Measurements from ENCODE around the gene VEGFB.

The VEGFB gene

DNA sequence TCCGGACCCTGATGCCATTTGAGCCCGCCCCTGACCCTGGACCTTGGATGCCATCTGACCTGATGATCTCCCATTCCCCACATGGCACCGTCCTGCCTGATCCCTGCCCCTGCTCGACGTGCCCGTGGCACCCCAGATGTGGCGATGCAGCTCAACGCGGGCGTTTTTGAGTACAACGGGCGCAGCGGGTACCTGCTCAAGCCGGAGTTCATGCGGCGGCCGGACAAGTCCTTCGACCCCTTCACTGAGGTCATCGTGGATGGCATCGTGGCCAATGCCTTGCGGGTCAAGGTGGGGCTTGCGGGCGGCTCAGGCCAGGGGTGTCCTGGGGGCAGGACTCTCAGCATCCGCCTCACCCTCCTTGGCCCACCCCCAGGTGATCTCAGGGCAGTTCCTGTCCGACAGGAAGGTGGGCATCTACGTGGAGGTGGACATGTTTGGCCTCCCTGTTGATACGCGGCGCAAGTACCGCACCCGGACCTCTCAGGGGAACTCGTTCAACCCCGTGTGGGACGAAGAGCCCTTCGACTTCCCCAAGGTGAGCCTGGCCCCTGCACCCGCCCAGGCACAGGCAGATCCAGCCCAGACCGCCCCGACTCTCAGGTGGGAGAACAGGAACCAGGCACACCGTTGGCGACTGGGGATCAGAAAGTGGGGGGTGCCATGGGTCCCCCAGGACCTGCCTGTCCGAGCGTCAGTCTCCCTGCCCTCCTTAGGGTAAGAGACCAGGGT is 28.1 kb downstream of the VEGFB start:
- DNase-seq (ENCODE audit: low read depth), result no peak

- DNase-seq (ENCODE audit: low read depth), result no peak
Observed at GRCh38 chr11:64263021-64263946, 28.9 kb downstream of the VEGFB start.

- DNase-seq (ENCODE audit: low read depth), result no peak
Observed at GRCh38 chr11:64263947-64264317, 29.5 kb downstream of the VEGFB start.

- DNase-seq (ENCODE audit: low read depth), result no peak
Observed at GRCh38 chr11:64264371-64264852, 30.0 kb downstream of the VEGFB start.

DNA sequence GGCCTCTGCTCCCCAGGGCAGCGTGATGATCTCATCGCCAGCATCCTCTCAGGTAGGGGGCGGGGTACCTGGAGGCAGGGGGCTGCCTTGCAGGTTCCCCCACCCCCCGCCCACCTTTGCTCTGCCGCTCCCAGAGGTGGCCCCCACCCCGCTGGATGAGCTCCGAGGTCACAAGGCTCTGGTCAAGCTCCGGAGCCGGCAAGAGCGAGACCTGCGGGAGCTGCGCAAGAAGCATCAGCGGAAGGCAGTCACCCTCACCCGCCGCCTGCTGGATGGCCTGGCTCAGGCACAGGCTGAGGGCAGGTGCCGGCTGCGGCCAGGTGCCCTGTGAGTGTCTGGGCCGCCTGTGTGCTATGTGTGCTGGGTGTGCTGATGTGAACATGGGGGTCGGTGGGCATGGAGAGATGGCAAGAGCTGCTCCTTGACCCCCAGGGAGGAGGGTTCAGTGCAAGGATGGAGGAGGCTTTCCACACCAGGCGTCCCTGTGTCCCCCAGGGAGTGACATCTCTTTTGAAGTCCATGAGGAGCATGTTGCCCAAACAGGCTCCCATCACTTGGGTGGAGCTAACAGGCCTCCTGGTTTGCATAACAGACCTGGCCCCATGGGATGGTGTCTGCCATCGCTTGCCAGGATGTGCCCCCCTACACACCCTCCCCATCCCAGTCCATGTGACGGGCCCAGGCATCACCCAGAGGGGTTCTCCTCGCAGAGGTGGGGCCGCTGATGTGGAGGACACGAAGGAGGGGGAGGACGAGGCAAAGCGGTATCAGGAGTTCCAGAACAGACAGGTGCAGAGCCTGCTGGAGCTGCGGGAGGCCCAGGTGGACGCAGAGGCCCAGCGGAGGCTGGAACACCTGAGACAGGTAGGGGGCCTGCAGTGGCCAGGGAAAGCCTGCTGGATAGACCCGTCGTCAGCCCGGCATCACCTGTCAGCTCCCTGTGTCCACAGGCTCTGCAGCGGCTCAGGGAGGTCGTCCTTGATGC is 31.1 kb downstream of the VEGFB start:
- DNase-seq (ENCODE audit: low read depth), result no peak

DNA sequence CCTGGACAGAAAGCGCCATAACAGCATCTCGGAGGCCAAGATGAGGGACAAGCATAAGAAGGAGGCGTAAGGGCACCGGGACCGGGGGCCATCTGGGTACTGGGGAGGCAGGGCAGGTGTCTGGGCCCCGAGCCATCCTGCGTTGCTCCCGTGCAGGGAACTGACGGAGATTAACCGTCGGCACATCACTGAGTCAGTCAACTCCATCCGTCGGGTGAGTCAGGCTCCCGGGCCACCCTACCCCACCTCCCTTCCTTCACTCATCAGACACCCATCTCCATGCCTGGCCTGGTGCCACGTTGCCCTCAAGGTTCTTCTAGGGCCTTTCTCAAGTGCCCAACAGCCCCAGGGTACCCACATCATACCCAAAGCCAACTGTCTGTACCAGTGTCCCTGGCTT is 32.0 kb downstream of the VEGFB start:
- no peak for DNase-seq (ENCODE audit: low read depth)

GRCh38 chr11:64267207-64267945 is 33.0 kb downstream of the VEGFB start:
- no peak for DNase-seq (ENCODE audit: low read depth)

- no peak for DNase-seq (ENCODE audit: low read depth)
Observed at GRCh38 chr11:64268025-64268892, 33.9 kb downstream of the VEGFB start.

DNA sequence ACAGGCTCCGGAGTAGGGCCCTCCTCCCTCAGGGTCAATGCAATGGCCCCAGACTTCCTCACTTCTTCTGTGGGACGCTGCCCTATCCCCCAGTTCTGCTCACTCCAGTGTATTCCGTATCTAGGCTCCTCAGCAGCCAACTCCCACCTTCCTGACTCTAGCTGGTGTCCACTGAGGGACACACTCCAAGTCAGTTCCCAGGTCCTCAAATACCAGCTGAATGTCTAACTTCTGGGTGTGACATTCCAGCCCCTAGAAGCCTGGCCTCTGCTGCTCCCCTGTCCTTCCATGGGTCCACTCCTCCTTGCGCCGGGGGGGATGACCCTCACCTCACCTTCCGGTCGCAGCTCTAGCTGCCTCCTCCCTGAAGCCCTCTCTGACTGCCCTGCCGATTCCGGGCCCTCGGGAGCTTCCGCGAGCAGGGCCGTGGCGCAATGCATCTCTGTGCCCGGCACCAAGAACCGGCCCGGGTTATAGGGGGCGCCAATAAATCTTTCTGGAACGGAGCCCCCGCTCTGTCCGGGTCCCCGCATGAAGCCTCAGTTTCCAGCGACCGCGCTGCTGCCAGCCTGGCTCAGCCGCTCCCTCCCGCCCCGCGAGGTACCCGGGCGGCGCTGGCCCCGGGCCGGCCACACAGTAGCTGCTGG is 34.6 kb downstream of the VEGFB start:
- no peak for DNase-seq (ENCODE audit: low read depth)

DNA sequence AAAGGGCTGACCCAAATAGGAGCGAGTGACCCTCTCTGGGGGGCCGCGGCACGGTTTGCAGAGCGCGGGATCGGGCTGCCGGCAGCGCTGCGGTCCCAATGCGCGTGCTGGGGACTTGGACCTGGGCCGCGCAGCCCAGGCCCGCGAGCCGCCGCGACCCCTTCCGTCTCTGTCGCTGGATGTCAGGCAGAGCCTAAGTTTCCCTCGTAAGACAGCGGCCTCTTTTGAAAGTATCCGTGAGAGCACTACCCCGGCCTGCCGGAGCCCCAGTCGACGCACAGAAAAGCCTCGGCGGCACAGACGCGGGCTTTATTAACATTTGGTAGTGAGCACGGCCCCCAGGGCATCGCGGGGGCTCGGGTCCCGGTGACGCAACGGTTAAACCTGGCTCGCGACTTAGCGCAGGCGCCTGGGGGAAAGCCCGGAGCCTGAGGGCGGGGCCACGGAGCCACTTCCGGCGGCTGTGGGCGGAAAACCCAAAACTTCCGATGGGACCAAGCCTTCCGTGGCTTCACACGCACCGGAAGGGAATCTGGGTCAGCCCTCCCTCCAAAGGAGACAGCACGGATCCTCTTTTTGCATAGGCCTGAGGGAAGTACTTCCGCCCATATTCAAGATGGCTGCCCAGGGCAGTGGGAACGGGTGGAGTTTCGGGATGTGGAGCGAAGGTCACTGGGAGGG is 35.3 kb downstream of the VEGFB start:
- DNase-seq (ENCODE audit: low read depth), result peak; percentile 97

DNA sequence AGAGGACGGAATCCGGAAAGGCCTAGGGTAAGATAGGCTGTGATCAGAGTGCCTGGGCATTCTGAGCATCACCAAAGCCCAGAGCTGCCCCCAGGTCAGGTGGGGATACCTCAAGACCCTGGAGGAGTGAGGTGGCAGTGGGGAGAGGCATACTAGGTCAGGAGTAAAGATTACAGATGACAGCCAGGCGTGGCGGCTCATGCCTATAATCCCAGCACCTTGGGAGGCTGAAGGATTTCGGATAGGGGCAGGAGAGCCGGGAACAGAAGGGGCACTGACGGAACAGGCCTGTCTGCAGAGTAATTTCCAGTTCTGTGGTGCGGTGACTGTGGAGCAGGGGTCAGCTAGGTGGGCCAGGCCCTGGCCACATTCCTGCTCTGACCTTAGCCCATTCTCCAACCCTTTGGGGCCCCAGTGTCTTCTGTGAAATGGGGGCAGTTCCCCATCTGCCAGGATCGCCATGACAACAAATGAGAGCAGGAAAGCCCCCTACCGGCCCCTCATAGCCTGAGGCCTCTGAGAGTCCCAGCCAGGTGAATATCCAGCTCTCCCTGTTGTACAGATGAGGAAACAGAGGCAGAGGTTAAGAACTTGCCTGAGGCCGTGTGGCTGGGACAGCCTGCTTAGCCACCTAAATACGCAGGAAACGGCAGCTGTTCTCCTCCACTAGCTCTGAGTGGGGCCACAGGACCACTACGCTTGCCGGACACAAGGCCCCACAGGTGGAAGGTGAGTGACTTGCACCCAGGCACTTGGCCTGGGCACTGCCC is 40.8 kb downstream of the VEGFB start:
- no peak for DNase-seq (ENCODE audit: low read depth)

DNA sequence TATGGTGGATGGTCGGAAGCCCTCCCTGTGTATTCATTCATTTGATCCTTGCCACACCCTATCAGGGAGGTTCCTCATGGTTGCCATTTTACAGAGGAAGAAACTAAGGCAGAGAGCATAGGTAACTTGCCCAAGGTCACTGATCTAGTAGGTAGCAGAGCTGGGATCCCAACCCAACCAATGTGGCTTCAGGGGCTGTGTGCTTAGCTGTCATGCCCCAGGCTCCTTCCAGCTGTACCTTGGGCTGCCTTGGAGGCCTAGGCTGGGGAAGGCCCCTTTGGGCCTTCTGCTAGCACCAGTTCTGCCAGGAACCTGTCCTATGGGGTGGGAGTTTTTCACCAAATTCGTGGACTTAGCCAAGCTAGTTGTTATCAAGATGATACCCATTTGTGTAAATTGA is 41.5 kb downstream of the VEGFB start:
- DNase-seq (ENCODE audit: low read depth), result no peak

- no peak for DNase-seq (ENCODE audit: low read depth)
Observed at GRCh38 chr11:64276653-64277431, 42.5 kb downstream of the VEGFB start.

GRCh38 chr11:64278576-64279190 is 44.3 kb downstream of the VEGFB start:
- DNase-seq (ENCODE audit: low read depth), result no peak

DNA sequence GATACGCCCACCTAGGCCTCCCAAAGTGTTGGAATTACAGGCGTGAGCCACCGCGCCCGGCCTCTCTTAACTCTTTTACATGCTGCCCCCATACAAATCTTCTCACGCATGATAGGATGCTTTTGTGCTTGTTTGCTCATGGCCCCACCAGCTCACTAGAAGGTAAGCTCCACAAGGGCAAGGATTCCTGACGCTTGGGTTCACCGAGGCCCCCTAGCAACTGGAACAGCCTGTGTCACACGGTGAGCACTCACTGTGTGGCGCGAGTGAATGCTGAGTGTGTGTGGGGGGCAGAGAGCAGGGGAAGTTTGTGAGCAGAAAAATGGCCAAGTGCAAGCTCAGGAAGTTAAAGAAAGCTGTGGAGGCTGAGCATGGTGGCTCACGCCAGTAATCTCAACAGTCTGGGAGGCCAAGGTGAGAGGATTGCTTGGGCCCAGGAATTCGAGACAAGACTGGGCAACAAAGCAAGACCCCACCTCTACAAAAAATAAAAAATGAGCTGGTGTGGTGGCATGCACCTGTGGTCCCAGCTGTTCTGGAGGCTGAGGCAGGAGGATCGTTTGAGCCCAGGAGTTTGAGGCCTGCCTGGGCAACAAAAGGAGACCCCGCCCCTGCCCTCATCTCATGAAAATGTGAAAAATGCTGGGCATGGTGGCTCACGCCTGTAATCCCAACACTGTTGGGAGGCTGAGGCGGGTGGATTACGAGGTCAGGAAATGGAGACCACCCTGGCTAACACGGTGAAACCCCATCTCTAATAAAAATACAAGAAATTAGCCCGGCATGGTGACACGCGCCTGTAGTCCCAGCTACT is 47.8 kb downstream of the VEGFB start:
- no peak for DNase-seq (ENCODE audit: low read depth)

- DNase-seq (ENCODE audit: low read depth), result no peak
Observed at GRCh38 chr11:64283092-64283491, 48.7 kb downstream of the VEGFB start.

All from activated T-helper 9 cell treated with anti-CD3 and anti-CD28 coated beads, Interleukin-2, amount 50 U/mL, for 16 hours (primary cell).